HEK293 (cell line): ENCODE measurements around the gene ONECUT1.

ENCODE experiments used
- CTCF ChIP-seq: fragments of 450-650 bp; formaldehyde crosslinking; IDR thresholded peaks from 2 replicates; pipeline ENCODE4 v1.5.1; 2016; ENCODE audit warnings: missing biosample characterization, missing genetic modification characterization
- ZNF138 ChIP-seq: fragments of 450-650 bp; formaldehyde crosslinking; IDR thresholded peaks from 2 replicates; pipeline ENCODE4 v1.5.1; 2016; ENCODE audit warnings: missing biosample characterization, missing genetic modification characterization, borderline replicate concordance
- ZNF555 ChIP-seq: fragments of 450-650 bp; formaldehyde crosslinking; conservative IDR thresholded peaks from 2 replicates; pipeline ENCODE4 v1.5.1; 2017; ENCODE audit warnings: missing biosample characterization, mild to moderate bottlenecking, missing genetic modification characterization, inconsistent platforms

- TF ChIP-seq CTCF (no peak), ZNF138 (tag by site-specific recombination) (no peak), ZNF555 (tag by site-specific recombination) (no peak)
Measured at GRCh38 chr15:52730173-52730572, 60.0 kb downstream of the ONECUT1 start.
